H9 (cell line): ENCODE results near the gene PITPNM1. TPM values are rescaled to one million over a fixed set of nuclear protein-coding genes. Genes with fewer than 3 reads are reported as not detected.

Experiments used
- DNase-seq: peaks from one replicate; pipeline ENCODE4 v3.0.0-alpha.2; 2017
- H2AFZ ChIP-seq: one replicate; pipeline ENCODE4 v1.6.1; 2013; ENCODE audit warnings: mild to moderate bottlenecking, low read length, control low read depth, moderate library complexity
- H2AK5ac ChIP-seq: 2 replicates; pipeline ENCODE4 v1.6.1; 2013; ENCODE audit warnings: low read length, control low read depth, mixed read lengths; ENCODE audit not compliant: insufficient read length
- H2BK120ac ChIP-seq: one replicate; pipeline ENCODE4 v1.6.1; 2013; ENCODE audit warnings: low read depth, mild to moderate bottlenecking, low read length, control low read depth, inconsistent platforms; ENCODE audit not compliant: poor library complexity, severe bottlenecking
- H2BK12ac ChIP-seq: 2 replicates; pipeline ENCODE4 v1.6.1; 2013; ENCODE audit warnings: low read length, control low read depth, mixed read lengths, low read depth; ENCODE audit not compliant: insufficient read length
- H2BK15ac ChIP-seq: 2 replicates; pipeline ENCODE4 v1.6.1; 2013; ENCODE audit warnings: low read depth, low read length, control low read depth
- H2BK20ac ChIP-seq: one replicate; pipeline ENCODE4 v1.6.1; 2013; ENCODE audit warnings: low read depth, mild to moderate bottlenecking, low read length, control low read depth, inconsistent platforms; ENCODE audit not compliant: poor library complexity, severe bottlenecking
- H2BK5ac ChIP-seq: 2 replicates; pipeline ENCODE4 v1.6.1; 2013; ENCODE audit warnings: low read length, control low read depth, mixed read lengths; ENCODE audit not compliant: insufficient read length
- H3K14ac ChIP-seq: 2 replicates; pipeline ENCODE4 v1.6.1; 2013; ENCODE audit warnings: low read length, control low read depth; ENCODE audit not compliant: insufficient read depth
- H3K18ac ChIP-seq: 2 replicates; pipeline ENCODE4 v1.6.1; 2013; ENCODE audit warnings: low read depth, mild to moderate bottlenecking, mixed read lengths, low read length, control low read depth; ENCODE audit not compliant: insufficient read length
- H3K23ac ChIP-seq: 2 replicates; pipeline ENCODE4 v1.6.1; 2013; ENCODE audit warnings: low read length, control low read depth, mixed read lengths, low read depth; ENCODE audit not compliant: insufficient read length
- H3K23me2 ChIP-seq: 2 replicates; pipeline ENCODE4 v1.6.1; 2013; ENCODE audit warnings: low read depth, mild to moderate bottlenecking, mixed read lengths, low read length, control low read depth; ENCODE audit not compliant: insufficient read length, poor library complexity, severe bottlenecking
- H3K27ac ChIP-seq: 2 replicates; pipeline ENCODE4 v1.5.1; 2013; ENCODE audit warnings: low read length, control low read depth, mixed read lengths, low read depth; ENCODE audit not compliant: insufficient read length
- H3K27me3 ChIP-seq: 2 replicates; pipeline ENCODE4 v1.6.1; 2013; ENCODE audit warnings: low read length, control low read depth, inconsistent platforms; ENCODE audit not compliant: insufficient read depth
- H3K4ac ChIP-seq: 2 replicates; pipeline ENCODE4 v1.6.1; 2013; ENCODE audit warnings: low read depth, mild to moderate bottlenecking, control low read depth, inconsistent platforms, low read length, moderate library complexity
- H3K4me1 ChIP-seq: 2 replicates; pipeline ENCODE4 v1.6.1; 2013; ENCODE audit warnings: low read length, control low read depth, inconsistent platforms; ENCODE audit not compliant: insufficient read depth
- H3K4me2 ChIP-seq: 2 replicates; pipeline ENCODE4 v1.6.1; 2013; ENCODE audit warnings: low read length, control low read depth, mixed read lengths; ENCODE audit not compliant: insufficient read length, insufficient read depth
- H3K56ac ChIP-seq: 2 replicates; pipeline ENCODE4 v1.6.1; 2013; ENCODE audit warnings: low read depth, mild to moderate bottlenecking, mixed read lengths, low read length, control low read depth; ENCODE audit not compliant: insufficient read length
- H3K79me1 ChIP-seq: 2 replicates; pipeline ENCODE4 v1.6.1; 2013; ENCODE audit warnings: low read depth, mild to moderate bottlenecking, moderate library complexity, low read length, control low read depth, inconsistent platforms; ENCODE audit not compliant: insufficient read depth, poor library complexity, severe bottlenecking
- H3K79me2 ChIP-seq: 2 replicates; pipeline ENCODE4 v1.6.1; 2013; ENCODE audit warnings: low read length, control low read depth, inconsistent platforms; ENCODE audit not compliant: insufficient read depth
- H3K9ac ChIP-seq: 2 replicates; pipeline ENCODE4 v1.6.1; 2013; ENCODE audit warnings: low read length, control low read depth, mixed read lengths; ENCODE audit not compliant: insufficient read length; ENCODE audit errors: extremely low read depth
- H3K9me3 ChIP-seq: one replicate; pipeline ENCODE4 v1.6.1; 2013; ENCODE audit warnings: low read depth, low read length, inconsistent platforms; ENCODE audit not compliant: control insufficient read depth
- H3T11ph ChIP-seq: one replicate; pipeline ENCODE4 v1.6.1; 2013; ENCODE audit warnings: mild to moderate bottlenecking, low read length, control low read depth, inconsistent platforms
- H4K20me1 ChIP-seq: one replicate; pipeline ENCODE4 v1.6.1; 2013; ENCODE audit not compliant: control insufficient read depth, insufficient read length, insufficient read depth
- H4K5ac ChIP-seq: 2 replicates; pipeline ENCODE4 v1.6.1; 2013; ENCODE audit warnings: low read depth, mild to moderate bottlenecking, mixed read lengths, low read length, control low read depth; ENCODE audit not compliant: insufficient read length
- H4K8ac ChIP-seq: replicated peaks from 2 replicates; pipeline ENCODE4 v1.6.1; 2013; ENCODE audit warnings: low read length, control low read depth, mixed read lengths, low read depth; ENCODE audit not compliant: insufficient read length
- H4K91ac ChIP-seq: 2 replicates; pipeline ENCODE4 v1.6.1; 2013; ENCODE audit warnings: low read depth, mild to moderate bottlenecking, moderate library complexity, mixed read lengths, low read length, control low read depth; ENCODE audit not compliant: insufficient read length
- H3K27ac Mint-ChIP-seq, 3 experiments: 2 replicates in 2 of 3; 3 replicates in 1 of 3; pipeline ENCODE4 v1.8.0; 2020 to 2021; ENCODE audit warnings: mixed read lengths in 3 of 3, mild to moderate bottlenecking in 1 of 3, moderate library complexity in 1 of 3
- H3K27me3 Mint-ChIP-seq: 2 replicates; pipeline ENCODE4 v1.8.0; 2021; ENCODE audit warnings: low read depth, mild to moderate bottlenecking, moderate library complexity, mixed read lengths
- H3K36me3 Mint-ChIP-seq, 3 experiments: 2 replicates in 2 of 3; 3 replicates in 1 of 3; pipeline ENCODE4 v1.8.0; 2020 to 2021; ENCODE audit warnings: low read depth in 3 of 3, mixed read lengths in 3 of 3; ENCODE audit not compliant: insufficient read depth in 1 of 3
- H3K4me1 Mint-ChIP-seq, 2 experiments: 2 replicates each; pipeline ENCODE4 v1.8.0; 2020; ENCODE audit warnings: mixed read lengths in 2 of 2
- H3K4me3 Mint-ChIP-seq, 2 experiments: 2 replicates in 1 of 2; 3 replicates in 1 of 2; pipeline ENCODE4 v1.8.0; 2020 to 2021; ENCODE audit warnings: mild to moderate bottlenecking in 2 of 2, mixed read lengths in 2 of 2, moderate library complexity in 1 of 2
- H3K9me3 Mint-ChIP-seq, 2 experiments: 2 replicates in 1 of 2; 3 replicates in 1 of 2; pipeline ENCODE4 v1.8.0; 2020; ENCODE audit warnings: mild to moderate bottlenecking in 2 of 2, mixed read lengths in 2 of 2, moderate library complexity in 1 of 2
- CTCF ChIP-seq: fragments of 200-600 bp; sonication (generic); conservative IDR thresholded peaks from 3 replicates; pipeline ENCODE4 v1.8.0; 2021; ENCODE audit warnings: antibody characterized with exemption, mild to moderate bottlenecking
- WGBS: extraction: QIAGEN DNeasy Blood & Tissue Kit; methylation state at CpG from one replicate; pipeline ENCODE4 v1.1.7; 2013; ENCODE audit warnings: missing lambda C conversion rate, low lambda C conversion rate, mixed read lengths; ENCODE audit not compliant: insufficient read length; ENCODE audit errors: extremely low coverage; 5-methylcytosine and 5-hydroxymethylcytosine counted together
- microRNA-seq: library from miRNA; unstranded; fragments of <30 nt; microRNA quantifications from one replicate; pipeline ENCODE4, GENCODE V29; 2020; ENCODE audit warnings: borderline microRNAs expressed
- total RNA-seq: library from RNA; stranded (reverse); gene quantifications from 2 replicates; pipeline ENCODE4 v1.2.1, GENCODE V29; 2021

Gene PITPNM1
- total RNA-seq, 1 experiment from 2014 or later = 43.5 TPM

- no peaks in the 10 kb centered on the region for H3K79me1 ChIP-seq
- peak overlapping the region; percentile 12 for H3K9ac ChIP-seq
- H3K4me2 ChIP-seq = peak overlapping the region; percentile 79
- Mint-ChIP-seq H3K27ac (peak overlapping the region in 1 of 3 experiments; percentile 96; a peak in 3 of 7 replicates), H3K9me3 (no peaks in the 10 kb centered on the region), H3K4me3 (peak overlapping the region; percentile 84 to 94), H3K4me1 (peaks cover 2 to 9% of the 10 kb centered on the region in 2 experiments; a peak in 2 of 4 replicates), H3K27me3 (peaks cover 7% of the 10 kb centered on the region; the same call in 1 of the 2 replicates), H3K36me3 (peaks cover 10 to 28% (median 27%) of the 10 kb centered on the region in 3 experiments; a peak in 5 of 7 replicates)
- no peak overlapping the region for H4K8ac ChIP-seq
- H4K91ac ChIP-seq = no peak overlapping the region
- DNase-seq = no peak
- H3K14ac ChIP-seq = no peak overlapping the region
- no peak for TF ChIP-seq CTCF
- H2BK20ac ChIP-seq = no peak overlapping the region
- no peak overlapping the region for H4K5ac ChIP-seq
- H2BK5ac ChIP-seq = no peak overlapping the region
- H2BK120ac ChIP-seq = no peak overlapping the region
- H4K20me1 ChIP-seq = no peaks in the 10 kb centered on the region
- H2BK15ac ChIP-seq = no peak overlapping the region
- no peak overlapping the region for H3K4ac ChIP-seq
- no peaks in the 10 kb centered on the region for H3K27me3 ChIP-seq
- H3K23me2 ChIP-seq = peaks cover 4% of the 10 kb centered on the region
- no peak overlapping the region for H3T11ph ChIP-seq
- no peak overlapping the region for H2AK5ac ChIP-seq
- no peak overlapping the region for H3K23ac ChIP-seq
- H2BK12ac ChIP-seq = no peak overlapping the region
- H3K79me2 ChIP-seq = no peaks in the 10 kb centered on the region
- WGBS = no CpG with 5 or more reads among the region's 45 CpGs
- no peaks in the 10 kb centered on the region for H3K9me3 ChIP-seq
- no peak overlapping the region for H3K56ac ChIP-seq
- H2AFZ ChIP-seq = no peak overlapping the region
- no peak overlapping the region for H3K18ac ChIP-seq
- no peaks in the 10 kb centered on the region for H3K4me1 ChIP-seq
- H3K27ac ChIP-seq = no peak overlapping the region
Observed at GRCh38 chr11:67442504-67443404, 62.4 kb downstream of the PITPNM1 start.

Small RNA genes within 50 kb of the gene (microRNA-seq; reads per million reads assigned to microRNA genes)
- gene MIR6752 = not detected

Other genes starting within 250 kb of the PITPNM1 start
- 55.5 and 56.3 TPM in 2 replicates for gene GRK2, start 238.9 kb downstream of the PITPNM1 start, total RNA-seq
- 40.9 and 42.1 TPM in 2 replicates for gene ANKRD13D, start 216.1 kb downstream of the PITPNM1 start, total RNA-seq
- 42.2 and 44.2 TPM in 2 replicates for gene SSH3, start 201.8 kb downstream of the PITPNM1 start, total RNA-seq
- gene POLD4, start 151.8 kb downstream of the PITPNM1 start, total RNA-seq = 19.5 and 22.3 TPM in 2 replicates
- gene CLCF1, start 131.8 kb downstream of the PITPNM1 start, total RNA-seq = 1.6 and 2.1 TPM in 2 replicates
- gene RAD9A, start 113.4 kb downstream of the PITPNM1 start, total RNA-seq = 20.9 and 23.8 TPM in 2 replicates
- 205 and 214 TPM in 2 replicates for gene PPP1CA, start 103.5 kb downstream of the PITPNM1 start, total RNA-seq
- gene TBC1D10C, start 101.3 kb downstream of the PITPNM1 start, total RNA-seq = 0.28 and 0.44 TPM in 2 replicates
- 0.88 and 1.1 TPM in 2 replicates for gene CARNS1, start 89.7 kb downstream of the PITPNM1 start, total RNA-seq
- gene RPS6KB2, start 76.9 kb downstream of the PITPNM1 start, total RNA-seq = 46.6 and 51.7 TPM in 2 replicates
- gene PTPRCAP, start 67.7 kb downstream of the PITPNM1 start, total RNA-seq = 1.7 and 1.9 TPM in 2 replicates
- gene CORO1B, start 61.9 kb downstream of the PITPNM1 start, total RNA-seq = 80.9 and 86.4 TPM in 2 replicates
- not detected in 2 replicates for gene GPR152, start 52.6 kb downstream of the PITPNM1 start, total RNA-seq
- 0.09 TPM in 1 of 2 replicates, not detected in the other for gene CABP4, start 50.0 kb downstream of the PITPNM1 start, total RNA-seq
- gene TMEM134, start 36.1 kb downstream of the PITPNM1 start, total RNA-seq = 46.9 and 53.6 TPM in 2 replicates
- gene AIP, start 22.3 kb downstream of the PITPNM1 start, total RNA-seq = 31.9 and 35.6 TPM in 2 replicates
- 32.9 and 36.1 TPM in 2 replicates for gene CDK2AP2, start 2.8 kb upstream of the PITPNM1 start, total RNA-seq
- not detected in 2 replicates for gene CABP2, start 18.1 kb upstream of the PITPNM1 start, total RNA-seq
- gene GSTP1, start 78.4 kb upstream of the PITPNM1 start, total RNA-seq = 1,469 and 1,513 TPM in 2 replicates
- gene NDUFV1, start 101.6 kb upstream of the PITPNM1 start, total RNA-seq = 152 and 154 TPM in 2 replicates
- 6.5 and 6.8 TPM in 2 replicates for gene NUDT8, start 124.6 kb upstream of the PITPNM1 start, total RNA-seq
- gene TBX10, start 134.4 kb upstream of the PITPNM1 start, total RNA-seq = not detected in 2 replicates
- not detected in 2 replicates for gene ACY3, start 145.4 kb upstream of the PITPNM1 start, total RNA-seq
- gene ALDH3B2, start 169.3 kb upstream of the PITPNM1 start, total RNA-seq = not detected in 2 replicates